Gastrocnemius medialis (tissue), 4 donors: ENCODE measurements around the gene APBB3.

Experiments
- CTCF ChIP-seq, 5 experiments: fragments of 450-650 bp in 3 of 5; fragments of 200-600 bp in 2 of 5; sonication (generic) in 2 of 5; IDR thresholded peaks in 4 of 5; conservative IDR thresholded peaks in 1 of 5; 1 replicate in 4 of 5; 2 replicates in 1 of 5; pipeline ENCODE4 v1.5.1; 2016 to 2019; ENCODE audit warnings: antibody characterized with exemption in 5 of 5, mild to moderate bottlenecking in 3 of 5, moderate library complexity in 3 of 5
- POLR2A ChIP-seq, 2 donors: fragments of 450-650 bp; IDR thresholded peaks; one replicate each; pipeline ENCODE4 v1.6.1; 2017; ENCODE audit warnings: antibody characterized with exemption in 2 of 2, mild to moderate bottlenecking in 2 of 2, moderate library complexity in 2 of 2

- no peak for TF ChIP-seq CTCF (IDR thresholded peaks at IDR 0.05 in 4 of 5, conservative IDR thresholded peaks at IDR 0.05 in 1 of 5)
- TF ChIP-seq POLR2A (IDR thresholded peaks at IDR 0.05): no peak
Measured at GRCh38 chr5:140563596-140563995, 802 bp downstream of the APBB3 start.
